Left renal cortex interstitium (tissue), 4 donors: ENCODE data around the gene TBX19. TPM values are rescaled to one million over a fixed set of nuclear protein-coding genes. Genes with fewer than 3 reads are reported as not detected.
"Not testable (repeated sequence)": the region's sequence is repeated elsewhere in the genome, so short reads cannot be mapped to it uniquely, and the experiment has no call there.

Source experiments
- DNase-seq, 4 donors: peaks; one replicate each; pipeline ENCODE4 v3.0.0-alpha.2; 2013; ENCODE audit warnings: low read depth in 4 of 4, low spot score in 2 of 4, missing footprints in 1 of 4
- polyA plus RNA-seq, 4 donors: library from polyadenylated mRNA; unstranded; fragments of 120-200 nt; gene quantifications; one replicate each; pipeline ENCODE4 v1.2.1, GENCODE V29; 2013; ENCODE audit not compliant: insufficient read length in 4 of 4

Gene TBX19
- polyA plus RNA-seq, 4 donors, result 2.2 to 4.0 (median 2.9) TPM

DNA sequence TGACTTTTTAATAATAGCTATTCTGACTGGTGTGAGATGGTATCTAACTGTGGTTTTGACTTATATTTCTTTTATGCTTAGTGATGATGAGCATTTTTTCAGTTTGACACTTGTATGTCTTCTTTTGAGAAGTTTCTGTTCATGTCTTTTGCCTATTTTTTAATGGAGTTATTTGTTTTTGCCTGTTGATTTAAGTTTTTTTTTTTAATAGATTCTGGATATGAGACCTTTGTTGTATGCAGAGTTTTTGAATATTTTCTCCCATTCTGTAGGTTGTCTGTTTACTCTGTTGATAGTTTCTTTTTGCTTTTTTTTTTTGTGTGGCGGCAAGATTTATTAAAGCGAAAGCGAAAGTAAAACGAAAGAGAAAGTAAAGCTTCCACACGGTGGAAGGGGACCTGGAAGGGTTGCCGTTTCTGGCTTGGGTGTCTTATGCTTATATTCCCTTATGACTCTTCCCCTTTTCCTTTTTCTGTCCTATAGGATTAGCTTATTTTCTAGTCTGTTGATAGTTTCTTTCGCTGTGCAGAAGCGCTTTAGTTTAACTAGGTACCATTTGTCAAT lies 67.6 kb downstream of the TBX19 start:
- no peak for DNase-seq

DNA sequence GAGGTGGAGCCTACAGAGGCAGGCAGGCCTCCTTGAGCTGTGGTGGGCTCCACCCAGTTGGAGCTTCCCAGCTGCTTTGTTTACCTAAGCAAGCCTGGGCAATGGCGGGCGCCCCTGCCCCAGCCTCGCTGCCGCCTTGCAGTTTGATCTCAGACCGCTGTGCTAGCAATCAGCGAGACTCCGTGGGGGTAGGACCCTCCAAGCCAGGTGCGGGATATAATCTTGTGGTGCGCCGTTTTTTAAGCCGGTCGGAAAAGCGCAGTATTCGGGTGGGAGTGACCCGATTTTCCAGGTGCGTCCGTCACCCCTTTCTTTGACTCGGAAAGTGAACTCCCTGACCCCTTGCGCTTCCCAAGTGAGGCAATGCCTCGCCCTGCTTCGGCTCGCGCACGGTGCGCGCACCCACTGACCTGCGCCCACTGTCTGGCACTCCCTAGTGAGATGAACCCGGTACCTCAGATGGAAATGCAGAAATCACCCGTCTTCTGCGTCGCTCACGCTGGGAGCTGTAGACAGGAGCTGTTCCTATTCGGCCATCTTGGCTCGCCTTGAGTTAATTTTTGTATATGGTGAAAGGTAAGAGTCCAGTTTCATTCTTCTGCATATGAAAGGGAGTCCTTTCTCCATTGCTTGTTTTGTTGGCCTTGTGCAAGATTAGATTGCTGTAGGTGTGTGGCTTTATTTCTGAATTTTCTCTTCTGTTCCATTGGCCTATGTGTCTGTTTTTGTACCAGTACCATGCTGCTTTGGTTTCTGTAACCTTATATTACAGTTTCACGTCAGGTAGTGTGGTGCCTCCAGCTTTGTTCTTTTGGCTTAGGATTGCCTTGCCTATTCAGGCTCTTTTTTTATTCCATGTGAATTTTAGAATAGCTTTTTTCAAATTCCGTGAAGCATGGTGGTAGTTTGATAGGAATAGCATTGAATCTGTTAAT lies 73.9 kb downstream of the TBX19 start:
- not testable (repeated sequence) for DNase-seq

DNA sequence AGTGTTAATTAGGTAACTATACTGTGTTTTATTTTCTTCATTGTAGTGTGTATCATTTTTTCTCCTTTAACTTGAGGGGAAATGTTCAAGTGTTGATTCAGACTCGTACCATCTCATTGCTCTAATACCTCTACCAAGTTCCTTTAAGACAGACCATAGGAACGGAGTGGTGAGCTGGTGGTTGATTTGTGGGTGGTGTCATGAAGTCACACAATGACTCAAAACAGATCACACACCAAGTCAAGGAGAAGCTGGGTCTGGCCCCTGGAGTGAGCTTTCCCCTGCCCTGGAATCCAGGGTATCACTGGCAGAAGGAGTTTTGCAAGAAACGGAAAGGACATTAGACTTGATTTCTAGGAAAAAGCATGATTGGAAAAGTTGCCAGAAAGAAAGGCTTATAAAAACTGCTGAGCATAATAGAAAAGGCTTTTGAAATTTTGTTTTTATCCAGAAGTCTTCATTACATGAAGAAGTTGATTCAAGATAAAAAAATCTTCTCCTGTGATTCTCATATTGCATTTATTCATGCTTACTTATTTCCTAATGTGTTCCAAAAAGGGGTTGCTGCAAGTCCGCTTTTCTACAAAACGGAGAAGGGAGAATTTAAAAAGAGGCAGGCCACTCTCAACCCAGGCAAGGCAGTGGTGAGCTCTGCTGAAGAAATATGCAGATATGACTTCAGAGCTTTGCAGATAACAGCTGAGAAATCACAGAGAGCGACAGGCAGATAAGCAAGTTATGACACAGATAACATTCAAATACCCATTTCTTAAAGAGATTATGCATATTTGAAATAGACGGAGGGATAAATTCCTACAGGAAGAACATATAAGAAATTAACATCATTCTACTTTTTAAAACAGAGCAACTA lies 79.7 kb downstream of the TBX19 start:
- DNase-seq, result no peak

DNA sequence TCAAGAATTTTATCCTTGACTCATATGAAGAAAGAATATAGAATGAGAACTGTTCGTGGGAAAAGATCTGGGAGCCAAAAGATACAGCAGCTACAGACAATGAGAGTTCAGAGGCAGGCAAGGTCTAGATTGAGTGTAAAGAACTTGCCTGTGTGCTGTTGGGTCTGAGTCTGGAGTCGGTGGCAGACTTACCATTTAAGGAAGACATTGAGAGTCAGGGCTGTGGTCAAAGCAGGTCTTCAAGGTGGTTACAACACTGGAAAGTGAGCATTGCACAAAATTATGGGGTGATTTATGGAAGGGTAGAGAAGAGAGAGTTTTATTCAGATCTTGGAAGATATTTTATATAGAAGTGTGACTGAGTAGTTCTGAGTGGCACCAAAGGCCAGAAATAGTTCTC lies 80.6 kb downstream of the TBX19 start:
- no peak for DNase-seq

GRCh38 chr1:168362991-168363390 lies 82.3 kb downstream of the TBX19 start:
- no peak for DNase-seq

Other genes starting within 250 kb of the TBX19 start
- gene GPR161, start 143.9 kb upstream of the TBX19 start, polyA plus RNA-seq, result 10 to 100 TPM; 19.1 to 20.7 (median 20.4) TPM
- gene TIPRL, start 101.9 kb upstream of the TBX19 start, polyA plus RNA-seq, result 10 to 100 TPM; 41.0 to 50.9 (median 47.7) TPM
- gene SFT2D2, start 54.9 kb upstream of the TBX19 start, polyA plus RNA-seq, result 10 to 100 TPM; 12.2 to 23.1 (median 17.3) TPM